Keratinocyte (primary cell): ENCODE data around the gene HVCN1. TPM values are rescaled to one million over a fixed set of nuclear protein-coding genes. Genes with fewer than 3 reads are reported as not detected.

ENCODE experiments used
- DNase-seq: peaks from one replicate; pipeline ENCODE4 v3.0.0-alpha.2; 2011; ENCODE audit warnings: low read depth, missing footprints, low spot score
- FAIRE-seq: peaks from 2 replicates; lab custom pipeline; 2011; peaks lifted over from hg19 to GRCh38; lab: Jason Lieb, UNC
- H2AFZ ChIP-seq: 2 replicates; pipeline ENCODE4 v1.6.0; 2012; ENCODE audit warnings: low read length, control low read depth, inconsistent platforms; ENCODE audit not compliant: control insufficient read depth
- H3K27ac ChIP-seq: 2 replicates; pipeline ENCODE4 v1.5.1; 2011; ENCODE audit warnings: low read length; ENCODE audit not compliant: control insufficient read depth, insufficient read depth
- H3K27me3 ChIP-seq: 3 replicates; pipeline ENCODE4 v1.6.0; 2011; ENCODE audit warnings: low read length; ENCODE audit not compliant: control insufficient read depth, insufficient read depth; ENCODE audit errors: extremely low read depth
- H3K36me3 ChIP-seq, 2 experiments: 2 replicates in 1 of 2; 3 replicates in 1 of 2; pipeline ENCODE4 v1.5.1; 2011; ENCODE audit warnings: low read length in 2 of 2, mild to moderate bottlenecking in 1 of 2; ENCODE audit not compliant: control insufficient read depth in 2 of 2, insufficient read depth in 2 of 2; ENCODE audit errors: extremely low read depth in 1 of 2
- H3K4me1 ChIP-seq: 3 replicates; pipeline ENCODE4 v1.5.1; 2011; ENCODE audit warnings: low read length; ENCODE audit not compliant: control insufficient read depth, insufficient read depth; ENCODE audit errors: extremely low read depth
- H3K4me2 ChIP-seq: 3 replicates; pipeline ENCODE4 v1.6.0; 2011; ENCODE audit warnings: low read depth, low read length; ENCODE audit not compliant: control insufficient read depth, insufficient read depth; ENCODE audit errors: extremely low read depth
- H3K4me3 ChIP-seq, 3 experiments: fragments of 200-600 bp in 1 of 3; sonication (generic) in 1 of 3; 2 replicates in 2 of 3; 3 replicates in 1 of 3; pipeline ENCODE4 v1.5.1; 2011 to 2016; ENCODE audit warnings: low read length in 3 of 3, mild to moderate bottlenecking in 3 of 3, control low read depth in 2 of 3, inconsistent platforms in 1 of 3, low read depth in 1 of 3, mixed read lengths in 1 of 3, mixed run types in 1 of 3, moderate library complexity in 1 of 3; ENCODE audit not compliant: control insufficient read depth in 2 of 3, insufficient read depth in 2 of 3; ENCODE audit errors: extremely low read depth in 1 of 3
- H3K79me2 ChIP-seq: 2 replicates; pipeline ENCODE4 v1.6.0; 2012; ENCODE audit warnings: low read length; ENCODE audit not compliant: control insufficient read depth, insufficient read depth
- H3K9ac ChIP-seq: 3 replicates; pipeline ENCODE4 v1.6.0; 2011; ENCODE audit warnings: low read length; ENCODE audit not compliant: control insufficient read depth, insufficient read depth; ENCODE audit errors: extremely low read depth
- H3K9me1 ChIP-seq: 3 replicates; pipeline ENCODE4 v1.6.0; 2011; ENCODE audit warnings: low read length; ENCODE audit not compliant: control insufficient read depth, insufficient read depth; ENCODE audit errors: extremely low read depth
- H3K9me3 ChIP-seq: 2 replicates; pipeline ENCODE4 v1.5.1; 2012; ENCODE audit warnings: low read depth, low read length; ENCODE audit not compliant: control insufficient read depth
- H4K20me1 ChIP-seq: 3 replicates; pipeline ENCODE4 v1.6.0; 2011; ENCODE audit warnings: low read length; ENCODE audit not compliant: control insufficient read depth, insufficient read depth; ENCODE audit errors: extremely low read depth
- CTCF ChIP-seq, 3 experiments: IDR thresholded peaks in 1 of 3; conservative IDR thresholded peaks in 1 of 3; optimal IDR thresholded peaks in 1 of 3; 2 replicates in 2 of 3; 3 replicates in 1 of 3; pipeline versions ENCODE3 to v1.5.1; 2011; ENCODE audit warnings: low read length in 3 of 3, mild to moderate bottlenecking in 3 of 3, moderate library complexity in 2 of 3, control low read depth in 1 of 3, inconsistent platforms in 1 of 3; ENCODE audit not compliant: insufficient read depth in 2 of 3; ENCODE audit errors: extremely low read depth in 1 of 3
- EZH2 ChIP-seq: IDR thresholded peaks from one replicate; pipeline ENCODE4 v1.6.1; 2012; ENCODE audit warnings: inconsistent platforms, mild to moderate bottlenecking, low read length, moderate library complexity
- dilution Hi-C: fragments of 300-500 bp; cut with MboI; formaldehyde crosslinking; loops from one replicate; pipeline ENCODE4 v1.7.0; 2020; ENCODE audit warnings: low sequenced_read_pairs; ENCODE audit not compliant: extremely low pct_ligation_motif_present
- polyA plus RNA-seq, 5 experiments: library from polyadenylated mRNA; depleted of rRNA in 3 of 5; stranded (reverse) in 3 of 5; stranded (forward) in 1 of 5; unstranded in 1 of 5; fragments of >200 nt; gene quantifications; 1 replicate in 1 of 5; 2 replicates in 3 of 5; 3 replicates in 1 of 5; pipeline versions ENCODE4 v1.2.1 to v1.2.3, GENCODE V29; 2011 to 2012; ENCODE audit warnings: missing spikeins in 2 of 5, low read depth in 1 of 5, low replicate concordance in 1 of 5

Gene HVCN1
- polyA plus RNA-seq, 1 donor (not counting 4 experiments of a cell fraction or from before 2014, with no cell fraction given): 1.1 TPM

- no peak overlapping the region for H3K9ac ChIP-seq
- H3K27ac ChIP-seq: no peak overlapping the region
- no peak for FAIRE-seq
- TF ChIP-seq CTCF (optimal IDR thresholded peaks at IDR 0.05 in 1 of 3, IDR thresholded peaks at IDR 0.05 in 1 of 3, conservative IDR thresholded peaks at IDR 0.05 in 1 of 3; ENCODE audit: extremely low read depth in 1 of 3, insufficient read depth in 2 of 3, low read length in 3 of 3) (no peak), EZH2 (no peak)
- H3K9me3 ChIP-seq: no peaks in the 10 kb centered on the region
- dilution Hi-C loops: no loop called here
- no peak overlapping the region for H3K4me3 ChIP-seq
- H3K9me1 ChIP-seq: no peaks in the 10 kb centered on the region
- H3K4me2 ChIP-seq: no peak overlapping the region
- H4K20me1 ChIP-seq: no peaks in the 10 kb centered on the region
- H3K79me2 ChIP-seq: no peaks in the 10 kb centered on the region
- no peaks in the 10 kb centered on the region for H3K4me1 ChIP-seq
- peaks cover 3% of the 10 kb centered on the region for H3K27me3 ChIP-seq
- no peaks in the 10 kb centered on the region for H3K36me3 ChIP-seq
- DNase-seq: no peak
- no peak overlapping the region for H2AFZ ChIP-seq
These were observed 22.0 kb downstream of the HVCN1 start for GRCh38 chr12:110666892-110667291.

DNA sequence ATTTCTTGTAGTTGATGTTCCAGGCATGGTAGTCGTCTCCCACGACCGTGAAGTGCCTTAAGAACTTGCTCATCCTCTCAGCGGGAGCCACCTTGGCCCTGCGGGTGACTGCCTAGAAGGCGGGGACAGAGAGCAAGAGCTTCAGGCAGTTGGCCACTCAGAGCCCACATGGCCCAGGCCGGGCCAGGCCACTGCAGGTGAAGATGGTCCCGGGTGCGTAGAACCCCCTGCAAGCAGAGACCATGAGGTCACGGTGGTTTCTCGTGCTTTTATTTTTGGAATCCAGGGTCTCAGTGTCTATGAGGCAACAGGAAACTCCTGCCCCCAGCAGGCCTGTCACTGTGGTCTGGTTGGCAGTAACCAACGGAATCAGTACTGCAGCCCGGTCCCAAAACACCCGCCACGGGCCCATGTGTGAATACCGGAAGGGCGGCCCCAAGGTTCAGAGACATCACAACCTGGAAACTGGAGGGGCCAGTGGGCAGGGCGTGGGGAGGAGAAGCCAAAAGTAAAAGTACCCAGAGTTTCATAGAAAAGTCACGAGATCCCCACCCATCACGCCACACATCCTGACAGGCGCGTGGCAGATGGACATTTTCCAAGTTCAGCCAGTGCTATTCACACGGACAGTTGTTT lies 27.5 kb downstream of the HVCN1 start:
- TF ChIP-seq CTCF (optimal IDR thresholded peaks at IDR 0.05 in 1 of 3, IDR thresholded peaks at IDR 0.05 in 1 of 3, conservative IDR thresholded peaks at IDR 0.05 in 1 of 3; ENCODE audit: extremely low read depth in 1 of 3, insufficient read depth in 2 of 3, low read length in 3 of 3): no peak
- TF ChIP-seq EZH2: no peak
- Histone ChIP-seq H3K27ac (no peak overlapping the region), H3K4me2 (no peak overlapping the region), H3K4me3 (no peak overlapping the region), H4K20me1 (no peaks in the 10 kb centered on the region), H3K9ac (no peak overlapping the region), H3K9me1 (no peaks in the 10 kb centered on the region), H3K9me3 (no peaks in the 10 kb centered on the region), H3K4me1 (no peaks in the 10 kb centered on the region), H3K79me2 (no peaks in the 10 kb centered on the region), H3K36me3 (no peaks in the 10 kb centered on the region), H3K27me3 (no peaks in the 10 kb centered on the region), H2AFZ (no peak overlapping the region)
- DNase-seq (no peak), FAIRE-seq (no peak)
- dilution Hi-C loops: no loop called here
